Trophoblast cell (in vitro differentiated cells and primary cell): ENCODE measurements around the gene SIPA1L3.

Source experiments
- DNase-seq, 2 donors: peaks; one replicate each; pipeline ENCODE4 v3.0.0-alpha.2; 2016
- H2AFZ ChIP-seq: 2 replicates; pipeline ENCODE4 v1.6.1; 2013; ENCODE audit warnings: low read length, moderate library complexity, mild to moderate bottlenecking; ENCODE audit not compliant: insufficient read depth, poor library complexity
- H2AK5ac ChIP-seq: 2 replicates; pipeline ENCODE4 v1.6.1; 2013; ENCODE audit warnings: mild to moderate bottlenecking, low read length
- H2BK120ac ChIP-seq: 2 replicates; pipeline ENCODE4 v1.6.1; 2013; ENCODE audit warnings: low read length, mild to moderate bottlenecking, moderate library complexity; ENCODE audit not compliant: insufficient read depth, poor library complexity
- H2BK12ac ChIP-seq: 2 replicates; pipeline ENCODE4 v1.6.1; 2013; ENCODE audit warnings: mild to moderate bottlenecking, low read length, moderate library complexity
- H2BK5ac ChIP-seq: 2 replicates; pipeline ENCODE4 v1.6.1; 2013; ENCODE audit warnings: low read length, low read depth, moderate library complexity, mild to moderate bottlenecking; ENCODE audit not compliant: poor library complexity
- H3K14ac ChIP-seq: 2 replicates; pipeline ENCODE4 v1.6.1; 2013; ENCODE audit warnings: mild to moderate bottlenecking, low read length
- H3K18ac ChIP-seq: 2 replicates; pipeline ENCODE4 v1.6.1; 2013; ENCODE audit warnings: mild to moderate bottlenecking, low read length
- H3K23ac ChIP-seq: 2 replicates; pipeline ENCODE4 v1.6.1; 2013; ENCODE audit warnings: low read length
- H3K27ac ChIP-seq: 2 replicates; pipeline ENCODE4 v1.5.1; 2013; ENCODE audit warnings: low read depth, mild to moderate bottlenecking, inconsistent platforms, low read length, moderate library complexity
- H3K27me3 ChIP-seq: 2 replicates; pipeline ENCODE4 v1.6.1; 2013; ENCODE audit warnings: inconsistent platforms, mild to moderate bottlenecking, low read length, moderate library complexity; ENCODE audit not compliant: insufficient read depth
- H3K36me3 ChIP-seq, 2 experiments: 1 replicate in 1 of 2; 2 replicates in 1 of 2; pipeline ENCODE4 v1.6.1; 2013; ENCODE audit warnings: low read length in 2 of 2, mild to moderate bottlenecking in 2 of 2, moderate library complexity in 1 of 2; ENCODE audit not compliant: insufficient read depth in 2 of 2, control insufficient read depth in 1 of 2
- H3K4ac ChIP-seq: 2 replicates; pipeline ENCODE4 v1.6.1; 2013; ENCODE audit warnings: low read depth, mild to moderate bottlenecking, low read length, moderate library complexity
- H3K4me1 ChIP-seq, 2 experiments: 1 replicate in 1 of 2; 2 replicates in 1 of 2; pipeline ENCODE4 v1.6.1; 2013; ENCODE audit warnings: low read length in 2 of 2, mild to moderate bottlenecking in 2 of 2, moderate library complexity in 1 of 2; ENCODE audit not compliant: insufficient read depth in 2 of 2, control insufficient read depth in 1 of 2
- H3K4me2 ChIP-seq: 2 replicates; pipeline ENCODE4 v1.6.1; 2013; ENCODE audit warnings: inconsistent platforms, mild to moderate bottlenecking, low read length, moderate library complexity
- H3K4me3 ChIP-seq: 2 replicates; pipeline ENCODE4 v1.5.1; 2013; ENCODE audit warnings: mild to moderate bottlenecking, low read depth, low read length, inconsistent platforms
- H3K79me1 ChIP-seq: one replicate; pipeline ENCODE4 v1.6.1; 2013; ENCODE audit warnings: low read length
- H3K79me2 ChIP-seq: 2 replicates; pipeline ENCODE4 v1.6.1; 2013; ENCODE audit warnings: low read length, mild to moderate bottlenecking; ENCODE audit not compliant: control insufficient read depth, insufficient read depth, poor library complexity
- H3K9ac ChIP-seq: 2 replicates; pipeline ENCODE4 v1.6.1; 2013; ENCODE audit warnings: mild to moderate bottlenecking, low read length
- H3K9me3 ChIP-seq: 2 replicates; pipeline ENCODE4 v1.6.1; 2013; ENCODE audit warnings: low read depth, mild to moderate bottlenecking, control low read depth, inconsistent platforms, low read length; ENCODE audit not compliant: insufficient read depth
- H4K12ac ChIP-seq: 2 replicates; pipeline ENCODE4 v1.6.1; 2013; ENCODE audit warnings: low read depth, mild to moderate bottlenecking, low read length, moderate library complexity
- H4K8ac ChIP-seq: 2 replicates; pipeline ENCODE4 v1.6.1; 2013; ENCODE audit warnings: low read depth, mild to moderate bottlenecking, low read length, moderate library complexity
- H4K91ac ChIP-seq: one replicate; pipeline ENCODE4 v1.6.1; 2013; ENCODE audit warnings: low read depth, mild to moderate bottlenecking, low read length, moderate library complexity
- WGBS: extraction: QIAGEN DNeasy Blood & Tissue Kit; methylation state at CpG from one replicate; pipeline ENCODE4 v1.1.7; 2013; ENCODE audit warnings: missing lambda C conversion rate; ENCODE audit not compliant: insufficient read length, insufficient coverage; ENCODE audit errors: extremely low coverage; 5-methylcytosine and 5-hydroxymethylcytosine counted together

SIPA1L3 gene

DNA sequence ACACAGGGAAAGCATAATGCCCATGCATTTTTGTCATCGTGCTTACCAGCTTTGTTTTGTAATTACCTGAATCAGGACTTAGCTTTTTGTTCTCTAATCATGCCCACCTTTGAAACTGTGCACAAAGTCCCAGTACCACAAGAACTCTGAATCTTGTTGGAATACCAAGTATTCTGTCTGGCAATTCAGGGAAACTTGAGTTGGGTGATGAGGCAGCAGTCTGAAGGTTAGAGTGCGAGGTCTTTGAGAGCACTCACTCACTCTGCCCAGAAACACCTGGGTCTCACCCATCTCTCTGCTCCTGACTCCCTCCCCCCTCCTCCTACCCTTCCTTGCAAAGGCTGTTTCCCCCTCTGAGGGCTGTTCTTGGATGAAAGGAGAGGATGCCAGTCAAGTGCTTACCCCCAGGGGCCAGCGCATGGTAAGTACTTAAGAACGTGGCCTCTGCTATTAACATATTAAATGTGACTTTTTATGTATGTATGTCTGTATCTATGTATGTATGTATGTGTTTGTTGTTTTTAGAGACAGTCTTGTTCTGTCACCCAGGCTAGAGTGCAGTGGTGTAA, 22.4 kb downstream of the SIPA1L3 start:
- Histone ChIP-seq H3K4me3 (no peak overlapping the region), H4K12ac (no peak overlapping the region), H2AK5ac (no peak overlapping the region), H3K27me3 (no peaks in the 10 kb centered on the region), H3K18ac (no peak overlapping the region), H2BK120ac (no peak overlapping the region), H2BK12ac (no peak overlapping the region), H3K36me3 (no peaks in the 10 kb centered on the region), H3K9me3 (peaks cover 2% of the 10 kb centered on the region), H3K23ac (no peak overlapping the region), H3K4ac (no peak overlapping the region), H2AFZ (no peak overlapping the region), H3K14ac (no peak overlapping the region), H4K91ac (no peak overlapping the region), H3K27ac (no peak overlapping the region), H3K4me2 (no peak overlapping the region), H3K4me1 (peaks cover 14 to 16% of the 10 kb centered on the region in 2 experiments), H3K9ac (no peak overlapping the region), H4K8ac (no peak overlapping the region), H2BK5ac (no peak overlapping the region), H3K79me2 (no peaks in the 10 kb centered on the region), H3K79me1 (no peaks in the 10 kb centered on the region)
- no peak for DNase-seq
- no CpG with 5 or more reads among the region's 4 CpGs for whole genome bisulfite sequencing

DNA sequence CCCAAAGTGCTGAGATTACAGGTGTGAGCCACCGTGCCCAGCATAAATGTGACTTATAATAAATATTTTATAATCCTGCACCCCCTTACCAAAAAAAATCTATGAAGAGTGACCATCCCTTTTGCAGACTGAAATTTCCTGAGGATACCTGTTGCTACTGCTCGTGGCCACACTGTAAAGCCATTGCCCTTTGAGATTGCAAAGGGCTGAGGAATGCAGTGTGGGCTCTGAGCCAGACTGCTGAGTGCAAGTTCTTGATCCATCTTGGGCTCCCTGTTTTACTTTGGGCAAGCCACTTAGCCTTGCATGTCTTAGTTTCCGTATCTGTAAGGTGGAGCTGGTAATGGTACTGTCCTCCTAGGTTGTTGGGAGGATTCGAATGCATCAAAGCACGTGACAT, 23.4 kb downstream of the SIPA1L3 start:
- Histone ChIP-seq H2AFZ (no peak overlapping the region), H2BK5ac (no peak overlapping the region), H3K79me2 (no peaks in the 10 kb centered on the region), H4K91ac (no peak overlapping the region), H3K9ac (no peak overlapping the region), H3K79me1 (no peaks in the 10 kb centered on the region), H4K12ac (no peak overlapping the region), H3K23ac (no peak overlapping the region), H3K9me3 (peaks cover 3% of the 10 kb centered on the region), H3K27ac (no peak overlapping the region), H3K4me1 (peaks cover 14 to 16% of the 10 kb centered on the region in 2 experiments), H3K27me3 (no peaks in the 10 kb centered on the region), H3K36me3 (peaks cover 0 to under 1% of the 10 kb centered on the region in 2 experiments), H3K4me2 (no peak overlapping the region), H2BK120ac (no peak overlapping the region), H3K4me3 (no peak overlapping the region), H3K18ac (peak overlapping the region; percentile 61), H2AK5ac (no peak overlapping the region), H3K14ac (no peak overlapping the region), H3K4ac (peak overlapping the region; percentile 17), H2BK12ac (no peak overlapping the region), H4K8ac (no peak overlapping the region)
- DNase-seq, result no peak
- whole genome bisulfite sequencing, result no CpG with 5 or more reads among the region's 5 CpGs

DNA sequence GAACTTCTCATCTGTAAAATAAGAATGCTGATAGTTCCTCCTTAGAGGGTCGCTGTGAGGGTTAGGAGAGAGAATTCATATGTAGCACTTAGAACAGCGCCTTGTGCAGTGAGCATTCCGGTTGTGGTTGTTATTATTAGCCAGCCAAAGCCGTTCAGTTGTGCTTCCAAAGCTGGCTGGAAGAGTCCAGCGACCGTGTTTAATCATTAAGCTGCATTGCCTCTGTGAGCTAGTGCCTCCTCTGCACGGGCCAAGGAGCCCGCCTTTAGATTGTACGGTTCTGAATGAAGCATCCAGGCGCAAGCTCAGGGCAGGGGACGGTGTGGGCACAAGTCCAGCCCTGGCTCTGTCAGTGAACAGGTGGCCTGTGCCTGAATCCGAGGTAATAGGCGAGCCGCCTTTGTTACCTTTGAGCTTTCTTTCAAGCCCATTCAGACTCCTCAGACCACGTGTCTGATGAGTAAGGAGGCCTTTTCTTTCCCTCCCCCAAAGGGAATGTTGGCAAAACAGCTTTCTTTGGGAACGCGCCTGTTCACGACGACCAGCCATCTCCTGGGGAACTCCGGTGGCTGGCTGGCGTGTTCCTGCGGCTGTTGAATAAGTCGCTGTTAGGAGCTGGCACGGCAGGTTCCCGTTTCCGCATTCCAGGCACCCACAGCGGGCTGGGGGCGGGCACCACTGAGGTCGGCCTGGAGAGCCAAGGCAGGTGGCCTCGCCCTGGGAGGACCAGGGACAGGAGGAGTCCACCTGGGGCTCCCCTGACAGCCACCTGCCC, 25.1 kb downstream of the SIPA1L3 start:
- peak overlapping the region; percentile 20 for H4K12ac ChIP-seq
- no peak overlapping the region for H2BK5ac ChIP-seq
- H2AK5ac ChIP-seq, result no peak overlapping the region
- no peak overlapping the region for H2BK12ac ChIP-seq
- no CpG with 5 or more reads among the region's 30 CpGs for WGBS
- H3K4me2 ChIP-seq, result peak overlapping the region; percentile 67
- H3K4ac ChIP-seq, result no peak overlapping the region
- peak overlapping the region; percentile 14 for H3K27ac ChIP-seq
- peaks cover 3% of the 10 kb centered on the region for H3K9me3 ChIP-seq
- peaks cover 14 to 16% of the 10 kb centered on the region in 2 experiments for H3K4me1 ChIP-seq
- H3K79me2 ChIP-seq, result no peaks in the 10 kb centered on the region
- no peaks in the 10 kb centered on the region for H3K79me1 ChIP-seq
- peak overlapping the region; percentile 28 for H3K14ac ChIP-seq
- no peaks in the 10 kb centered on the region for H3K27me3 ChIP-seq
- H3K4me3 ChIP-seq, result peak overlapping the region; percentile 38
- H3K36me3 ChIP-seq, result peaks cover 2% of the 10 kb centered on the region in 2 experiments
- peak overlapping the region; percentile 33 for H4K91ac ChIP-seq
- H2AFZ ChIP-seq, result no peak overlapping the region
- peak; percentile 8 to 29 for DNase-seq
- peak overlapping the region; percentile 24 for H4K8ac ChIP-seq
- H2BK120ac ChIP-seq, result no peak overlapping the region
- H3K23ac ChIP-seq, result no peak overlapping the region
- H3K9ac ChIP-seq, result no peak overlapping the region
- H3K18ac ChIP-seq, result no peak overlapping the region

DNA sequence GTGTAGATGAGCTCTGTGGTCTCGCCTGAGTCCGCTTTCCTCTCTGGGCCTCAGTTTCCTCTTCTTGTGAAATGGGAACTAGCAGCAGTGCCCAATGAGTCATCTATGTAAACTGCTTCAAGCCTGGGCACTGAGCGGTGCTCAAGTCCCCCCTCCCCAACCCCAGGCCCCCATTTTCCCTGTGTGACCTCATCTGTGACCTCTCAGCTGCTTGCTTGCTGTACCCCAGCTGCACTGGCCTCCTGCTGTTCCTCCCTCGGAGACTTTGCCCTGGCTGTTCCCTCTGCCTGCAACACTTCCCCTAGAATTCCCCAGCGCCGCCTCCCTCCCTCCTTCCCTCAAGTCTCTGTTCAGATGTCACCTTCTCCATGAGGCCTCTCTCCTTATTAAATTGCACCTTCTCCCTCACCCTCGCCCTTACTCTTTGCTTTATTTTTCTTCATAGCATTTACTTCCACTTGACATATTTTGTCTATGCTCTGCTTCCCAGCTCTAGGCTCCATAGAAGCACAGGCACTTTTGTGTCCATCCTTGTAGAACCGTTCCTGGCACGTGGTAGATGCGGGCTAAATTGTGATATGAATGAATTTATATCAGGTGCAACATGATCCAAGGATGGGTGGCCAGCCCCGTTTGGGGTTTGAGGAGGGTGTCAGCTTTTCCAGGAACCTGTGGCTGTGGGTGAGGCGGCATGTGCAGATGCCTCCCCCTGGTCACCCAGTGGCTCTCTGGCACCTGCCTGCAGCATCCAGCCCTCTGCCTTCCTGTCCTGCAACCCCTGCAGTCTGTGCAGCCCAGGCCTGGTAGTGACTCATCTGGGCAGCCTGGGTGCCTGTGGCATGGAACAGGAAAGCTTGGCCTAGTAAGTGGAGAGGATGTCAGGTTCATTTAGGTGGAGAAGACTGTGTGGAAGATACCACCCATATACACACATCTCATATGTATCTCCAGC, 26.3 kb downstream of the SIPA1L3 start:
- Histone ChIP-seq H3K79me2 (no peaks in the 10 kb centered on the region), H2AK5ac (no peak overlapping the region), H3K23ac (no peak overlapping the region), H3K36me3 (peaks cover 2% of the 10 kb centered on the region in 2 experiments), H2BK120ac (no peak overlapping the region), H3K4ac (no peak overlapping the region), H3K4me1 (peaks cover 14 to 16% of the 10 kb centered on the region in 2 experiments), H4K12ac (no peak overlapping the region), H2BK12ac (no peak overlapping the region), H4K8ac (no peak overlapping the region), H3K18ac (no peak overlapping the region), H3K4me2 (no peak overlapping the region), H3K27me3 (no peaks in the 10 kb centered on the region), H2AFZ (no peak overlapping the region), H4K91ac (no peak overlapping the region), H3K4me3 (no peak overlapping the region), H3K79me1 (no peaks in the 10 kb centered on the region), H3K27ac (no peak overlapping the region), H3K9ac (no peak overlapping the region), H3K9me3 (peaks cover 3% of the 10 kb centered on the region), H2BK5ac (no peak overlapping the region), H3K14ac (no peak overlapping the region)
- no CpG with 5 or more reads among the region's 12 CpGs for WGBS
- DNase-seq, result no peak
